Pancreas (tissue), 10 donors: ENCODE measurements around the gene ZNF354B. TPM values are rescaled to one million over a fixed set of nuclear protein-coding genes. Genes with fewer than 3 reads are reported as not detected.
A peak's percentile ranks its signal among the peaks of the same experiment; 100 is the strongest.

Source experiments
- ATAC-seq, 4 donors: fragments of 200-7000 bp; cut with Tn5 transposase; one replicate each; pipeline versions ENCODE4 v1.8.0 to v1.9.1; 2020; ENCODE audit warnings: mild to moderate bottlenecking in 4 of 4, moderate library complexity in 4 of 4
- DNase-seq, 6 donors: peaks; one replicate each; pipeline ENCODE4 v3.0.0-alpha.2; 2020
- FAIRE-seq: peaks from 2 replicates; lab custom pipeline; 2012; peaks lifted over from hg19 to GRCh38; lab: Jason Lieb, UNC
- H3K27ac ChIP-seq, 4 donors: fragments of 200-600 bp; sonication (generic); 1 replicate in 3 of 4; 2 replicates in 1 of 4; pipeline versions ENCODE4 v1.5.0 to v1.8.0; 2020
- H3K27me3 ChIP-seq, 4 donors: fragments of 200-600 bp; one replicate each; pipeline ENCODE4 v1.8.0; 2021
- H3K36me3 ChIP-seq, 3 donors: fragments of 200-600 bp; sonication (generic) in 1 of 3; one replicate each; pipeline versions ENCODE4 v1.5.0 to v1.8.0; 2020 to 2021
- H3K4me1 ChIP-seq, 3 donors: fragments of 200-600 bp; one replicate each; pipeline ENCODE4 v1.8.0; 2021
- H3K4me3 ChIP-seq, 4 donors: fragments of 200-600 bp; sonication (generic) in 2 of 4; one replicate each; pipeline versions ENCODE4 v1.5.0 to v1.8.0; 2020 to 2021
- H3K9me3 ChIP-seq, 4 donors: fragments of 200-600 bp; one replicate each; pipeline ENCODE4 v1.8.0; 2021
- WGBS, 2 donors: extraction: QIAGEN DNeasy Blood & Tissue Kit; methylation state at CpG; one replicate each; pipeline ENCODE4 v1.1.7; 2013; 5-methylcytosine and 5-hydroxymethylcytosine counted together
- intact Hi-C, 3 donors: fragments of 100-400 bp; cut with DNase I; formaldehyde crosslinking; loops; one replicate each; pipeline versions ENCODE4 v1.11.1 to v1.14.2; 2022
- polyA plus RNA-seq, 2 donors: library from polyadenylated mRNA; stranded (reverse); fragments of 200-250 nt; gene quantifications; one replicate each; pipeline ENCODE4 v1.2.3, GENCODE V29; 2013
- total RNA-seq, 6 donors: library from RNA; stranded (reverse); fragmentation: NEBNext Ultra II Directional in 4 of 6; extraction: Animal tissue kit (Norgen Biotek cat#: 25700) in 4 of 6; gene quantifications; one replicate each; pipeline versions ENCODE4 v1.2.1 to v1.2.4, GENCODE V29; 2021 to 2023
- TF ChIP-seq, protein P1 (sequence below), 4 donors: fragments of 200-600 bp; sonication (generic) in 3 of 4; IDR thresholded peaks; one replicate each; pipeline versions ENCODE4 v1.5.0 to v1.8.0; 2021; ENCODE audit warnings: antibody characterized with exemption in 4 of 4
- donor health status: healthy with polysubstance abuse.
- donor health status: DM: no; HTN: no; CAD: no; lungs with moderate emphysema.
- donor health status: DM: no; HTN: no; CAD: no.
- donor health status: control.
- donor health status: control.
- donor health status: Bipolar disorder and iron deficiency.
- donor health status: DM: yes; HTN: yes; CAD: no.
- donor health status: DM: no; HTN: no; CAD: no.
- donor health status: DM: no; HTN: no; CAD: no.
- donor health status: DM: yes; HTN: yes; CAD: no.

The ZNF354B gene
- total RNA-seq, result 10 to 100 TPM in 1 of 6 donors, 1 to 10 TPM in 5; 4.4 to 11.8 (median 7.5) TPM
- polyA plus RNA-seq, result 10 to 100 TPM; 11.8 to 15.7 TPM

DNA sequence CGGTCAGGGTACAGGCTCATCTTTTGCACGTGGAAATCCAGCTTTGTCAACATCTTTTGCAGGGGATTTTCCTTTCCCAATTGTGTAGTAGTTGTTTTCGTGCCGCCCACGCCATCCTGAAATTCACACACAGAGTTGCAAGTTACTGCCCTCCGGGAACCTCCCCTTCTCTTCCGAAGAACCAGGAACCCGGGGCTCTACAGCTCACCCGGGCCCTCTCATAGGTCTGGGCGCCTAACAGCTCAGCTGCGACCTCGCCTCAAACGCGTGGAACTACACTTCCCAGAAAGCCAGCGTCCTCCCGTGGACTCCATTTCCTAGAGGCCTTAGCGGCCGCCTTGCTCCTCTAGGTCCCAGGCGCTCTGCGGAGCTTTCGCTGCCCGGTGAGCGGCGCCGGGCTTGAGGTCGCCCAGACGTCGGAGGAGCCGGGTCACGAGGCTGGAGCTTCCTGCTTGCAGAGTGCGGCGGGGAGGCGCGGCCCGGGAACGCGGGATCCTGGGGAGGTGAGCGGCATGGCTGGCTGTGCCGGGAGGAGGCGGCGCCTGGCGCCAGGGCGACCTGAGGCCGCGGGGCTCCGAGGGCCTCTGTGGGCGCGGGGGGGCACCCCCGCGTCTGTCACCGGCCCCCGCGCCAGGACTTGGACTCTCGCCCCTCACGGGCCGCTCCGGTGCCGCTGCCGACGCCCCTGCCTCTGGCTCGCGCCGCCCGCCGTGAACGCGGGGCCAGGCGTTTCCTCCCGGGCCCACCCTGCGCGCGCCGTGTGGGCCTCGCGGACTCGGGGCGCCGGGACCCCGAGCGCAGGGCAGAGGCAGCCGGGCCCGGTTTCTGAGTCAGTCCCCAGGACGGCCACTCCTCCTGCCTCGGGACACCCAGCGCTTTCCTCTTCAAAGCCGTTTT, at the start of gene ZNF354B:
Gene ZNF354B, plus strand, starts transcription at position 329 of the 897 bp plus-strand sequence. CDS start 1,095 bp downstream, outside the sequence.
- no peaks in the 10 kb centered on the region for H3K27me3 ChIP-seq
- 1 to 2% methylated on average over 54 to 86 of the region's 86 CpGs for WGBS, 2 donors
- TF ChIP-seq, protein P1, sequence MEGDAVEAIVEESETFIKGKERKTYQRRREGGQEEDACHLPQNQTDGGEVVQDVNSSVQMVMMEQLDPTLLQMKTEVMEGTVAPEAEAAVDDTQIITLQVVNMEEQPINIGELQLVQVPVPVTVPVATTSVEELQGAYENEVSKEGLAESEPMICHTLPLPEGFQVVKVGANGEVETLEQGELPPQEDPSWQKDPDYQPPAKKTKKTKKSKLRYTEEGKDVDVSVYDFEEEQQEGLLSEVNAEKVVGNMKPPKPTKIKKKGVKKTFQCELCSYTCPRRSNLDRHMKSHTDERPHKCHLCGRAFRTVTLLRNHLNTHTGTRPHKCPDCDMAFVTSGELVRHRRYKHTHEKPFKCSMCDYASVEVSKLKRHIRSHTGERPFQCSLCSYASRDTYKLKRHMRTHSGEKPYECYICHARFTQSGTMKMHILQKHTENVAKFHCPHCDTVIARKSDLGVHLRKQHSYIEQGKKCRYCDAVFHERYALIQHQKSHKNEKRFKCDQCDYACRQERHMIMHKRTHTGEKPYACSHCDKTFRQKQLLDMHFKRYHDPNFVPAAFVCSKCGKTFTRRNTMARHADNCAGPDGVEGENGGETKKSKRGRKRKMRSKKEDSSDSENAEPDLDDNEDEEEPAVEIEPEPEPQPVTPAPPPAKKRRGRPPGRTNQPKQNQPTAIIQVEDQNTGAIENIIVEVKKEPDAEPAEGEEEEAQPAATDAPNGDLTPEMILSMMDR (IDR thresholded peaks at IDR 0.05), result no peak
- FAIRE-seq (no peak), ATAC-seq (peak; percentile 97 to 99 (median 98)), DNase-seq (peak; percentile 89 to 97 (median 91))
- no peaks in the 10 kb centered on the region for H3K9me3 ChIP-seq
- peaks cover 0 to 8% (median 4%) of the 10 kb centered on the region in 3 donors for H3K4me1 ChIP-seq
- intact Hi-C loops, result loop anchor here in 2 of 3 donors (5.0 to 10.0 kb wide), 2 partner anchors 128 to 205 kb away; partner anchors contain the start of genes ZNF354A (in 1 of the 2) and ZNF354C (in 1 of the 2)
- H3K36me3 ChIP-seq, result peaks cover 0 to 5% (median 0%) of the 10 kb centered on the region in 3 donors
- peak within 1 kb of the TSS; percentile 64 to 82 (median 70) for H3K27ac ChIP-seq
- H3K4me3 ChIP-seq, result peak within 1 kb of the TSS; percentile 70 to 95 (median 81)

DNA sequence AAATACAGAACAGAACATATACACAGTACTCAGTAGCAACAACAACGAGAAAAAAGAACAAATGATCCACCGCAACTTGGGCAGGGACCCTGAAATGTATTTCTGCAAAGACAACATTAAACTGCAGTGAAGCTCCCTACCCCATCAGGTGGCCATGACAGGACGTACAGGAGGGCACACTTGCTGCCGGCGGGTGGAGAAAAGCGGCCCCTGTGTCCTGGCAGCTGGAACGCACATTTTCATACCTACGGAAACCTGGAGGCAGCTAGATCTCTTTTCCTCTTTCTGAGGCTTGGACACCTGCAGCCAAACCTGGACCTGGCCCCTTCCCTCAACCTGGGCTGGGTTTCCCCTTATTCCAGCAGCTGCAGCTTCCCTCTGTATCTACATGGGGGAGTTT, 42.2 kb upstream of the ZNF354B start:
- TF ChIP-seq, protein P1 (IDR thresholded peaks at IDR 0.05), result no peak
- no peak for FAIRE-seq
- H3K36me3 ChIP-seq, result no peaks in the 10 kb centered on the region
- WGBS, 2 donors, result 65 to 76% methylated on average over 8 of the region's 8 CpGs
- H3K4me3 ChIP-seq, result peak overlapping the region in 1 of 4 donors; percentile 26
- no peaks in the 10 kb centered on the region for H3K27me3 ChIP-seq
- no peaks in the 10 kb centered on the region for H3K4me1 ChIP-seq
- intact Hi-C loops, result no loop called here
- ATAC-seq, result peak in 1 of 4 donors; percentile 45
- DNase-seq, result no peak
- H3K9me3 ChIP-seq, result no peaks in the 10 kb centered on the region
- H3K27ac ChIP-seq, result no peak overlapping the region

DNA sequence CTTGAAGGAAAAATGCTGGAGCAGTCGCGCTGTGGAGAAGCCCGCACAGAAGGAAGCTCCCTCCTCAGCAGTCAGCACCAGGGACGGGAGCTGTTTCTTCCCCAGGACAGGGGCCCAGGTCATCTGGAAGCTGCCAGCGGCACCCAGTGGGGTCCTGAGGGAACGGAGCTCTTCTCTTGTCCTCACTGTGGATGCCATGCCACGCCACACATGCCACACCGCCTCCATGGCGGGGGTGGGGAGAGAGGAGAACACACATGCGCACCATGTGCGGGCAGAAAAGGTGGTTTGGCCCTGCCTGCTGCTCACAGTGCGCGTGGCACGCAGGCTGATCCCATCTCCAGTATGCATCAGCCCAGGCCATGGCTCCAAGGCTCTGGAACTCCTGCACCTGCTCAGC, 41.7 kb upstream of the ZNF354B start:
- H3K4me3 ChIP-seq, result peak overlapping the region in 1 of 4 donors; percentile 26
- H3K27ac ChIP-seq, result no peak overlapping the region
- FAIRE-seq (no peak), ATAC-seq (peak in 1 of 4 donors; percentile 93), DNase-seq (peak in 2 of 6 donors; percentile 37 to 65)
- TF ChIP-seq, protein P1 (IDR thresholded peaks at IDR 0.05), result no peak
- H3K4me1 ChIP-seq, result no peaks in the 10 kb centered on the region
- whole genome bisulfite sequencing, 2 donors, result 78 to 85% methylated on average over 11 to 14 of the region's 14 CpGs
- H3K36me3 ChIP-seq, result no peaks in the 10 kb centered on the region
- H3K9me3 ChIP-seq, result no peaks in the 10 kb centered on the region
- H3K27me3 ChIP-seq, result no peaks in the 10 kb centered on the region
- intact Hi-C loops, result no loop called here

DNA sequence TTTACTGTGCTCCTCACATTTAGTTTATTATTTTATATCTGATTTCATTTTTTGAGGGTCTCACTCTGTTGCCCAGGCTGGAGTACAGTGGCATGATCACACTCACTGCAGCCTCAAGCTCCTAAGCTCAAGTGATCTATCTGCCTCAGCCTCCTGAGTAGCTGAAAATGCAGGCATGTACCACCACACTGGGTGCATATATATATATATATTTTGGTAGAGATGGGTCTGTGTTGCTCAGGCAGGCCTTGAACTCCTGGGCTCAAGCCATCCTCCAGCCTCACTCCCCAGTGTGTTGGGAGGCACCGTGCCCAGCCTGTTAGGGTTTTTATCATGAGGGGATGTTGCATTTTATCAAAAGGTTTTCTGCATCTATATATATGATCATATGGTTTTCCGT, 39.8 kb upstream of the ZNF354B start:
- Histone ChIP-seq H3K9me3 (no peaks in the 10 kb centered on the region), H3K4me1 (no peaks in the 10 kb centered on the region), H3K4me3 (no peak overlapping the region), H3K36me3 (no peaks in the 10 kb centered on the region), H3K27me3 (no peaks in the 10 kb centered on the region), H3K27ac (no peak overlapping the region)
- DNase-seq (no peak), FAIRE-seq (no peak), ATAC-seq (no peak)
- TF ChIP-seq, protein P1 (IDR thresholded peaks at IDR 0.05), result no peak
- 72 to 90% methylated on average over 2 of the region's 2 CpGs for WGBS, 2 donors
- intact Hi-C loops, result no loop called here
